NB4 (cell line): Measurements from ENCODE around the gene LIMS1.
"Not testable (repeated sequence)": the region's sequence is repeated elsewhere in the genome, so short reads cannot be mapped to it uniquely, and the experiment has no call there.

Experiments
- DNase-seq: peaks from one replicate; pipeline ENCODE4 v3.0.0; 2010; ENCODE audit warnings: low read depth
- H3K4me3 ChIP-seq: one replicate; pipeline ENCODE4 v1.5.1; 2011; ENCODE audit warnings: mild to moderate bottlenecking, low read depth, low read length, moderate library complexity
- MAX ChIP-seq: IDR thresholded peaks from 2 replicates; pipeline ENCODE4 v1.6.1; 2011; ENCODE audit warnings: low read depth, low read length
- MYC ChIP-seq: IDR thresholded peaks from 2 replicates; pipeline ENCODE4 v1.6.1; 2011; ENCODE audit warnings: low read depth, low read length
- POLR2A ChIP-seq: IDR thresholded peaks from 2 replicates; pipeline ENCODE4 v1.6.1; 2011; ENCODE audit warnings: mild to moderate bottlenecking; ENCODE audit not compliant: insufficient read length; ENCODE audit errors: extremely low read depth
- TF ChIP-seq, protein P1 (sequence below): IDR thresholded peaks from one replicate; pipeline ENCODE4 v1.5.1; 2012; ENCODE audit warnings: low read depth, low read length

The LIMS1 gene

DNA sequence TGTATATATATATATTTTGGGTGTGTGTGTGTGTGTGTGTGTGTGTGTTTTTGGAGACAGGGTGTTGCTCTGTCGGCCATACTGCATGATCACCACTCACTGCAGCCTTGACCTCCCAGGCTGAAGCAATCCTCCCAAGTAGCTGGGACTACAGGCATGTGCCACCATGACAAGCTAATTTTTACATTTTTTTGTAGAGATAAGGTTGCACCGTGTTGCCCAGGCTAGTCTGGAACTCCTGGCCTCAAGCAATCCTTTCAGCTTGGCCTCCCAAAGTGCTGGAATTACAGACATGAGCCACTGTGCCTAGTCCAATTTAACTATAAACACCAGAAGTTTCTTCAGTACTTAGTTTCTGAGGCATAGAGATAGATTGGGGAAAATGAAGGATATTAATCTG, 18.3 kb downstream of the LIMS1 start:
- TF ChIP-seq MYC (no peak), MAX (no peak), POLR2A (no peak)
- TF ChIP-seq, protein P1, sequence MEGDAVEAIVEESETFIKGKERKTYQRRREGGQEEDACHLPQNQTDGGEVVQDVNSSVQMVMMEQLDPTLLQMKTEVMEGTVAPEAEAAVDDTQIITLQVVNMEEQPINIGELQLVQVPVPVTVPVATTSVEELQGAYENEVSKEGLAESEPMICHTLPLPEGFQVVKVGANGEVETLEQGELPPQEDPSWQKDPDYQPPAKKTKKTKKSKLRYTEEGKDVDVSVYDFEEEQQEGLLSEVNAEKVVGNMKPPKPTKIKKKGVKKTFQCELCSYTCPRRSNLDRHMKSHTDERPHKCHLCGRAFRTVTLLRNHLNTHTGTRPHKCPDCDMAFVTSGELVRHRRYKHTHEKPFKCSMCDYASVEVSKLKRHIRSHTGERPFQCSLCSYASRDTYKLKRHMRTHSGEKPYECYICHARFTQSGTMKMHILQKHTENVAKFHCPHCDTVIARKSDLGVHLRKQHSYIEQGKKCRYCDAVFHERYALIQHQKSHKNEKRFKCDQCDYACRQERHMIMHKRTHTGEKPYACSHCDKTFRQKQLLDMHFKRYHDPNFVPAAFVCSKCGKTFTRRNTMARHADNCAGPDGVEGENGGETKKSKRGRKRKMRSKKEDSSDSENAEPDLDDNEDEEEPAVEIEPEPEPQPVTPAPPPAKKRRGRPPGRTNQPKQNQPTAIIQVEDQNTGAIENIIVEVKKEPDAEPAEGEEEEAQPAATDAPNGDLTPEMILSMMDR: no peak
- no peak overlapping the region for H3K4me3 ChIP-seq
- DNase-seq: no peak

DNA sequence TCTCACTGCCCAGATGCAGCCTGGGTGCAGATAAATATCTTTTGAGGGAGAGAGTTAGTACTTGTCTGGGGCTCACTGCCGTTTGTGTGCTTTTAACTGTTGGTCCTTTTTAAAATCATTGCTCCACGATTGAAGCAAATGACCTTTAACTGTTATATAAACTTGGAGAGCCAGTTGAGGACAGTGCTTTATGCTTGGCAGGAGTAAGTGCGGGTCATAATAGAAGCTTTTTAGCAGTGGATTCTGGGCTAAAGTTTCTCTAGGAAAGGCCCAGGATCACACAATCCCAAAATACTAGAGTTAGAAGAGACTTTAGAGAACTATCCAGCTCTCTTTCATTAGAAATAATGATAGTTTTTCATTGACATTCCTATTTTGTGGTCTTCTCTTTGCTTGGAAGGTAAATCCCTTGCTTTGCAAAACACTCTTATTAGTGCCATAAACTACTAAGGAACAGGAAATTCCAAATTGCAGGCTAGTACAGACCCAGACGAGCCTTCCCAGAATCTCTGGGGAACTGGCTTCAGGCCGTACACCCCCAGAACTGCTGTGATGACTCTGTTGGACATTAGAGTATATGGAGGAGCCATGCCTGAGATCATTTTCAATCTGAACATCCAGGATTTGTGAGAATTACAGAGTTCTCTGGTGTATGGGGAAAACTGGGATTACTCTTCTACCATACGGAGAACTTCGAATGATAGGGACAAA, 19.1 kb downstream of the LIMS1 start:
- no peak for TF ChIP-seq MYC
- TF ChIP-seq MAX: no peak
- no peak for TF ChIP-seq POLR2A
- TF ChIP-seq, protein P1: no peak
- H3K4me3 ChIP-seq: no peak overlapping the region

DNA sequence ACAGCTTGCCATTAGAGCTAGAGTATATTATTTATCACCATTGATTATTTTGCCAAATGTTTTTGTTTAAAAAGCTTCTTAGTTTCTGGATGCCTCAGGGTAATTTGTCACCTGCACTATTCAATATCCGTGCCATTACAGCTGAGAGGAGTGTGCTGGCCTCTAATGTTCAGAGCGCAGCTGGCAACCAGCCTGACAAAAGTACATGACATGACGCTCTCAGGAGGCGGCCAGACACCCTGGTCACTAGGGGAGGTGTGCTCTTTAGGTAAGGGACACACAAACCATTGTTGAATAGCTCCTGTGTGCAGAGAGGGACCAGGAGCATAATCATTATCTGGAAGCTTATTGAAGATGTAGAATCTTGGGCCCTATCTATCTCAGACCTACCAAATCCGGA, 20.3 kb downstream of the LIMS1 start:
- no peak overlapping the region for H3K4me3 ChIP-seq
- TF ChIP-seq MAX: no peak
- TF ChIP-seq, protein P1: no peak
- no peak for TF ChIP-seq POLR2A
- no peak for TF ChIP-seq MYC
- no peak for DNase-seq

More for the DNA sequence above, 19.1 kb downstream of the LIMS1 start:
- DNase-seq: no peak

- no peak for TF ChIP-seq MYC
- TF ChIP-seq POLR2A: no peak
- TF ChIP-seq, protein P1: no peak
- TF ChIP-seq MAX: no peak
- DNase-seq: no peak
- no peak overlapping the region for H3K4me3 ChIP-seq
These were observed 21.3 kb downstream of the LIMS1 start for GRCh38 chr2:108555572-108555971.

- not testable (repeated sequence) for H3K4me3 ChIP-seq, DNase-seq
These were observed 22.3 kb downstream of the LIMS1 start for GRCh38 chr2:108556581-108556980.

GRCh38 chr2:108560241-108560811, 26.1 kb downstream of the LIMS1 start:
- no peak for TF ChIP-seq MYC
- no peak overlapping the region for H3K4me3 ChIP-seq
- no peak for DNase-seq

- no peak overlapping the region for H3K4me3 ChIP-seq
- TF ChIP-seq, protein P1: no peak
- TF ChIP-seq POLR2A (no peak), MAX (no peak), MYC (no peak)
- no peak for DNase-seq
These were observed 26.7 kb downstream of the LIMS1 start for GRCh38 chr2:108560895-108561530.
